ENCODE data around the gene USP19. TPM values are rescaled to one million over a fixed set of nuclear protein-coding genes. Genes with fewer than 3 reads are reported as not detected.

Gene USP19, protein sequence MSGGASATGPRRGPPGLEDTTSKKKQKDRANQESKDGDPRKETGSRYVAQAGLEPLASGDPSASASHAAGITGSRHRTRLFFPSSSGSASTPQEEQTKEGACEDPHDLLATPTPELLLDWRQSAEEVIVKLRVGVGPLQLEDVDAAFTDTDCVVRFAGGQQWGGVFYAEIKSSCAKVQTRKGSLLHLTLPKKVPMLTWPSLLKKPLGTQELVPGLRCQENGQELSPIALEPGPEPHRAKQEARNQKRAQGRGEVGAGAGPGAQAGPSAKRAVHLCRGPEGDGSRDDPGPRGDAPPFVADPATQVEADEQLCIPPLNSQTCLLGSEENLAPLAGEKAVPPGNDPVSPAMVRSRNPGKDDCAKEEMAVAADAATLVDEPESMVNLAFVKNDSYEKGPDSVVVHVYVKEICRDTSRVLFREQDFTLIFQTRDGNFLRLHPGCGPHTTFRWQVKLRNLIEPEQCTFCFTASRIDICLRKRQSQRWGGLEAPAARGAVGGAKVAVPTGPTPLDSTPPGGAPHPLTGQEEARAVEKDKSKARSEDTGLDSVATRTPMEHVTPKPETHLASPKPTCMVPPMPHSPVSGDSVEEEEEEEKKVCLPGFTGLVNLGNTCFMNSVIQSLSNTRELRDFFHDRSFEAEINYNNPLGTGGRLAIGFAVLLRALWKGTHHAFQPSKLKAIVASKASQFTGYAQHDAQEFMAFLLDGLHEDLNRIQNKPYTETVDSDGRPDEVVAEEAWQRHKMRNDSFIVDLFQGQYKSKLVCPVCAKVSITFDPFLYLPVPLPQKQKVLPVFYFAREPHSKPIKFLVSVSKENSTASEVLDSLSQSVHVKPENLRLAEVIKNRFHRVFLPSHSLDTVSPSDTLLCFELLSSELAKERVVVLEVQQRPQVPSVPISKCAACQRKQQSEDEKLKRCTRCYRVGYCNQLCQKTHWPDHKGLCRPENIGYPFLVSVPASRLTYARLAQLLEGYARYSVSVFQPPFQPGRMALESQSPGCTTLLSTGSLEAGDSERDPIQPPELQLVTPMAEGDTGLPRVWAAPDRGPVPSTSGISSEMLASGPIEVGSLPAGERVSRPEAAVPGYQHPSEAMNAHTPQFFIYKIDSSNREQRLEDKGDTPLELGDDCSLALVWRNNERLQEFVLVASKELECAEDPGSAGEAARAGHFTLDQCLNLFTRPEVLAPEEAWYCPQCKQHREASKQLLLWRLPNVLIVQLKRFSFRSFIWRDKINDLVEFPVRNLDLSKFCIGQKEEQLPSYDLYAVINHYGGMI (N-terminal part only)
- total RNA-seq, result 10 to 100 TPM; 42.9 to 96.0 (median 61.8) TPM

- H3K4me1 ChIP-seq, result peaks cover 4 to 14% (median 8%) of the 10 kb centered on the region in 4 donors
- no peaks in the 10 kb centered on the region for H3K9me3 ChIP-seq
- H3K27me3 ChIP-seq, result no peaks in the 10 kb centered on the region
- peak; percentile 96 to 98 (median 98) for DNase-seq
- peak within 1 kb of the TSS; percentile 92 to 97 (median 93) for H3K27ac ChIP-seq
- TF ChIP-seq CTCF (IDR thresholded peaks at IDR 0.05), result no peak
- TF ChIP-seq POLR2A (IDR thresholded peaks at IDR 0.05), result peak; percentile 85
- peaks cover 0 to 68% (median 0%) of the 10 kb centered on the region in 3 donors for H3K36me3 ChIP-seq
- H3K4me3 ChIP-seq, result peak within 1 kb of the TSS; percentile 96 to 100 (median 96)
Observed at GRCh38 chr3:49120438-49121131, at the start of gene USP19. Gene USP19, minus strand, starts transcription at chr3:49120823. Its CDS starts 1,678 bp downstream, at chr3:49119145.

DNA sequence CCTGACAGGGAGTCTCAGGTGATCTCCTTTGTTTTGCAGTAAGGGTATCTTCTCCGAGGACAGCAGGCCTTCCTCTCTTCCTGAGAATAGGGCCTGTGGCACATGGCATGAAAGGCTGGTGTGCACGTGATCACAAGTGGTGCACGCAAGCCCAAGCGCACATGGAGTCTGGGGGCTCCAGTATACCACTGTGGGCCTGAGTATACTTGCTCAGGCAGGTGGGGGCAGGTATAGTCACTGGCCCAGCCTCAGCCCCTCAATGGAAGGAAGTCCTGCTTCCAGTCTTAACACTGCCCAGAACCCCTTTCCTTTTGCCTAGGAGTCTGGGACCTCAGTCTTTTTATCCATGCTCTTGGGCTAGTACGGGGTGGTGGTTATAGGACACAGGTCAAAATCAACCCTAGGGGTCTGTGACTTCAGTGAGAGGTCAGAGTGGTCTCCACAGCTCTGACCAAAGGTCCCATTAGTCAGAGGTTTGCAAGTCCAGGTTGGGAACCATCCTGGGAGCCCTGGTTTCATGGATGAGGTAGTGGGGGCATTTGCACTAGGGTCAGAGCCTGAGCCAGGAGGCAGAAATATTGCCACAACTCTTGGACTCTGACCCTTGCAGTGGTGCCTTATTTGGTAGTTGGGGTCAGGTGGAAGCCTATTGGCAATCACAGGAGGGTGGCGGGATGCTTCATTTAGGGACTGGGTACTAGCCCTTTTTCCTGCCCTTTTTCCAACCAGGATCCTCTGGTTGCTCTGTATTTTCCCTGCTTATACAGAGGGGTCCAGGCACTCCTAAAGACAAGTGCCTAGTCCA, 46.3 kb upstream of the USP19 start:
- DNase-seq, result no peak
- no peak for TF ChIP-seq POLR2A (IDR thresholded peaks at IDR 0.05)
- no peak for TF ChIP-seq CTCF (IDR thresholded peaks at IDR 0.05)
- Histone ChIP-seq H3K4me1 (peaks cover 0 to 29% (median 4%) of the 10 kb centered on the region in 4 donors), H3K9me3 (no peaks in the 10 kb centered on the region), H3K36me3 (peaks cover 0 to 19% (median 0%) of the 10 kb centered on the region in 3 donors), H3K27ac (peak overlapping the region in 3 of 4 donors; percentile 78 to 94 (median 80)), H3K27me3 (no peaks in the 10 kb centered on the region), H3K4me3 (peak overlapping the region; percentile 77 to 98 (median 92))

GRCh38 chr3:49165771-49166751, 45.4 kb upstream of the USP19 start, which contains the start of gene CCDC71:
Gene CCDC71, minus strand, starts transcription at chr3:49166331. Its CDS starts 2,123 bp downstream, at chr3:49164208.
- DNase-seq, result peak; percentile 61 to 83 (median 82)
- TF ChIP-seq POLR2A (IDR thresholded peaks at IDR 0.05), result peak; percentile 28 to 39
- TF ChIP-seq CTCF (IDR thresholded peaks at IDR 0.05), result no peak
- Histone ChIP-seq H3K4me3 (peak within 1 kb of the TSS; percentile 77 to 98 (median 92)), H3K9me3 (no peaks in the 10 kb centered on the region), H3K36me3 (peaks cover 0 to 19% (median 0%) of the 10 kb centered on the region in 3 donors), H3K4me1 (peaks cover 0 to 28% (median 4%) of the 10 kb centered on the region in 4 donors), H3K27me3 (no peaks in the 10 kb centered on the region), H3K27ac (peak within 1 kb of the TSS; percentile 78 to 94 (median 82))
